HG02870 (cell line): ENCODE data around the gene PRXL2C.

Experiments
- ATAC-seq: cut with Tn5 transposase; IDR thresholded peaks from one replicate; pipeline ENCODE4 v1.9.1; 2021; ENCODE audit warnings: mild to moderate bottlenecking, moderate library complexity; ENCODE audit not compliant: unreplicated experiment

The PRXL2C gene

DNA sequence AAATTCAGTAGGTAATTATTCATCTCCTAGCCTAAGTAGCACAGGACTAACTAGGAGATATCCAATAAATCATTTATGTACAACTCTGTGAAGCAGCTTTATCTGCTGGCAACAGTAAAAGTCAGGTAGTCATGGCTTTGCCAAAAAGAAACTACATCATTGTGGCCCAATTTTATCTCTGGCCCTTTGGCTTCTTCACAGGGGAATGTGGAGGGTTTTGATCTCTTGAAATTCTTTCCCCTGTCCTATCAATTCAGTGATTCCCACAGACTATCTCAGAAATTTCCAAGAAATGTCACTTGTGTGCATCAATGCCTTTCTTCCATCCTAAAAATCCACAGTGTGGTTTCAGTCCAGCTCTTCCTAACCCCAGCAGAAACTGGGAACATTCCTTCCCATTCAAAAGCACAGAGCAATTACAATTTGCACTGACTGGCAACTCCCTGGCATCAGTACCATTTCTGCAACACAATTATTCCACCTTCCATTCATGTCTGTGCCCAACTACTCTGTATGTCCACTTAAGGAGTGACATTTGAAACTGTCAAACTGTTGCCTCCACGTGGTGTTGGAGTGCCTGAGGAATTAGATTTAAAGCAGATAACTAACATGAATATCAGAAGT lies 42.0 kb downstream of the PRXL2C start:
- no peak for ATAC-seq

DNA sequence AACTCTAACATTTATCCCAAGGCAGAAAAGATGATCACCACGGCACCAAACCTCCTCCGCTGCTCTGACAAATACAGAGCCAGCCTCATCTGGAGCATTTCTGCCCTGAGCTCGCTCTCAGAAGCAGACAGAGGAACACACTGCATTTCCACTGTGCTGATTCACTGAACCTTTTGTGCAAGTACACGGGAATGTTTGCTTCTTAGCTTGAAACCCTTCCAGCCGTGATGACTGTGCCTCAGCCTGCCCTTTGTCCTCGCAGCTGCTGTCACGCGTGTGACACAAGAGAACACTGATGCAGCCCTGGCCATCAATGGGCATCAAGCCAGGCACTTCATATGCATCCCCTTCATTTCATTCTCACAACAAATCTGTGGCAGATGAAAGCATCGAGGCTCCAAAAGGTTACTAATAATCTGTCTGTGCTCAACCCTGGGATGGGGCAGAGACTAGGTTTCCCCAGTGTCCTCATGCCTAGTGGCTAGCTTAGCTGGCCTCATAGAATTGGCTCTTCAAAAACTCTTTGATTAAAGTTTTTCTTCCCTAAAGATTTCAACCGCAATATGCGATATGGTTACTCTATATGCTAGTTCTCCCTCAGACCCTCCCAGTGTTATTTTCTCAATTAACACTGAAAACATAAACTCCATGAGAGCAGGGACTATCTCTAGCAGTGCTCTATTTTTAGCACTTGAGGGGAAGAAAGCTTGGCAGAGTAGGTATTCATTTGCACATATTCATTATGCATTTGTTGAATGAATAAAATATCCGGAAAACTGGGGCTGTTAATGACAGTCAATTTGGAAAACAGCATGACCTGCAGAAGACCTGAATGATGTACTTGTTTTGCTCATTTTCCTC lies 42.8 kb downstream of the PRXL2C start:
- no peak for ATAC-seq

DNA sequence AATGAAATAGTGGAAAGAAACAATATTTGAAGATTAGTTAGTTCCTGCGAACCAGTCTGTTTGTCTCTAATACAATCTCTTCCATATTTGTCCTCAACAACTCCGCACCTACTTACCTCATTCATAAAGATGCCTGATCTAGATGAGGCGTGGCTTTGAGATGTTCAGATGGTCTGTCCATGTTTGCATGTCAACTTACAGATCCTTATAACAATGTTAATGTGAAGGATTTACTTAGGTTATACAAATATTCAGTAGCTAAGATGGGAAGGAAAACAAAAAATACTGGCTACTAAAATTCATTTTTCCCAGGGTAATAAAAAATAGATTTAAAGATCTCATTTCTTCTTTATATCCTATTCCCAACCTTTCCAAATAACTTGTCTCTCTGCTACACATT lies 43.8 kb downstream of the PRXL2C start:
- ATAC-seq = no peak

DNA sequence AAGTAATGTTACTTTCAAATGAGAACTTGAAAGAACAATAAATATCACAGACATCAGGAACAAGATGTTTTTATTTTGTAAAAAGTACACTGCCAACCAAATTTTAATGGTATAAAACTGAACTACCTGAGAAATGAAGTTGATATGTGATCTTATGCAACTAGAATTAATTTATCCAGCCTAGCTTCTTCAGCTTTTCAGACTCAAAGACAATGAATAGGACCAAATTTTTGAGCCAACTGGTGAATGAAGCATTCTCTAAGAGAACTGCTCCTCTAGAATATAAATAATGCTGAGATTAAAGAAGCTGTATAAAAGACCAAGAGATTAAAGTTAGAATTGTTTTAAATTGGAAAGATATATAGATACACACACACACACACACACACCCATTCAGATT lies 45.4 kb downstream of the PRXL2C start:
- no peak for ATAC-seq

DNA sequence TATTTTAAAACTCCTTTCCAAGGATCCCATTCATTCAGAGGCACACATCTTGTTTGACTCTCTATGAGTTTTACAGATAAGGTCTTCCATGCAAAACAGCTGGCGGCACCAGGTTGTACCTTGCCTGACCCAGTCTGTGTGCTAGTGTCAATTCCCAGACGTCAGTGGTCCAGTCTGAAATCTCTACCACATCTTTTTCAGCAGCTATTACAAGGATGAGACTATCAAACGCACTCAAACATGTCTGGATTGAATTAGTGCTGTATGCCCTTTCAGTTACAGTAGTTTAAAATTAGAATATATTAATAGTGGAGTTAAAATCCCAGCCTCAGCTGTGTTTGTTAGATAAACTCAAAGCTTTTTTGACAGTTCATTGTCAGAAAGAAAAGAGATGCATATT lies 47.1 kb downstream of the PRXL2C start:
- no peak for ATAC-seq

DNA sequence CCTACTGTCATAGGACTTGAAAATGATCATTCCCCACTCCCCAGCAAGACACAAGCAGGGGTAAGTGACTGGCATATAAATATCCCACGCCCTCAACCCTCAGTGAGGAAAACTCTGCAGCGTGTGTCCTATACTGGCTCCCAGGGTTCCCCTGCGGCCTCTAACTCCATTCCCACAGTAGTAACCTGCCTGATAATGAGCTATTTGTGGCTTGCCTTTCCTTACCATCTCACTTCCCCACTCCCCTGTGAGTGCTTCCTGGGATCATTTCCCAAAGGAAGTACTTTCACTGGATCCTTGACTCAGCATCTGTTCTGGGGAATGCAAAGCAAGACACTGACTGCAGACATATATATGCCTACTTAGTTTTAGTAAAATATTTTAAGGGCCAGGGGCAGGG lies 49.8 kb downstream of the PRXL2C start:
- ATAC-seq = no peak

DNA sequence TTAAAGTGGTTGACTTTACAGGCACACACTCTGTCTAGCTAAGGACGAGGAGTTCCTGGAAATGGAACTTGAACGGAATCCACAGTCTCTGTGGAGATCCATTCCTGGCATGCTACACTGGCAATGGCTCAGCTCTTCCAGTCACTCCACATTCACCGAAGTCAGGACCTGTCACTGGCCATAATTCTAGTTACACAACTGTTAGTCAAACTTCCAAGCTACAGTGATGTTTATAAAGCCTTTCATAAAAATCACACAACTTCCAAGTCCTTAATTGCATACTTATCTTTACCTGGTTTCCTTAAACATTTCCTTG lies 51.2 kb downstream of the PRXL2C start:
- no peak for ATAC-seq

DNA sequence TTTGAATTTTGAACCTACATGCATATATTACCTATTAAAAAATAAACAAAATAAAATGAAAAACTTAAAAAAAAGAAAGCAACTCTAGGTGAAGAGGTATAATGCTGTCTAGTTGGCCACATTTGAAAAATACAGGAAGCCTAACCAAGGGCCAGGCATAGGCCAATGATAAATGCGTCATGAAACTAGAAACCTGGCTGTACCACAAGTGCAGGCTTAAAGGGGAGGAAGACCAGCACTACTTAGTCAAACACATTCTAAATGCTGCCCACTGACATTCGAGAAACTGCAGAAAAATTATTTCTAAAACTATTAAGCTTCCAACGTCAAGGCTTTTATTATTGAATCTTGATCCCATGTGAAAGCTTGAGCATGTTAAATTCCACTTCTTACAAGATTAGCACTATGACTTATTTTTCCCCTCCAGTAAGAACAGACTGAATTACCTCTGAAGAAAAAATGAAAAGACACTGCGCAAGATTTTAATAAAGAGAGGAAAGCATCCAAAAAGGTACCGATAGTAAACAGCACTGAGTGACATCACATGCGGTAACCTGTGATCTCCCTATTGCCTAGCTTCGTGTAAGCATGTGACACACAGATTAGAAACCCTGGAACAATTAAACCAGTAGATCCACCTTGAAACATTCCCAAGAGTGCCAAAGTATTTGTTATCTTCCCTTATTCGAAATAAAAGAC lies 51.7 kb downstream of the PRXL2C start:
- ATAC-seq = no peak

DNA sequence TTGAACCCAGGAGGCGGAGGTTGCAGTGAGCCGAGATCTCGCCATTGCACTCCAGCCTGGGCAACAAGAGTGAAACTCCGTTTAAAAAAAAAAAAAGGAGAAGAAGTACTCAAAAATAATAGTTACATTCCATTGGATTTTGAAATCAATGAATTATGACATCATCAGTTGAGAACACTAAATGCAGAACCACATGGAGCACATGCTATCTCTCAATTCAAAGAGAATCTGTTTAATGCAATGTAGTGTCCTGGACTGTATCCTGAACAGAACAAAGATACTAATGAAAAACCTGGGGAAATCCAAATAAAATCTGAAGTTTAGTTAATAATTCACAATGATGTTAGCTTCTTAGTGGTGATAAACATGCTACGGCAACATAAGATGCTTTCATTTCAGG lies 55.8 kb downstream of the PRXL2C start:
- no peak for ATAC-seq

DNA sequence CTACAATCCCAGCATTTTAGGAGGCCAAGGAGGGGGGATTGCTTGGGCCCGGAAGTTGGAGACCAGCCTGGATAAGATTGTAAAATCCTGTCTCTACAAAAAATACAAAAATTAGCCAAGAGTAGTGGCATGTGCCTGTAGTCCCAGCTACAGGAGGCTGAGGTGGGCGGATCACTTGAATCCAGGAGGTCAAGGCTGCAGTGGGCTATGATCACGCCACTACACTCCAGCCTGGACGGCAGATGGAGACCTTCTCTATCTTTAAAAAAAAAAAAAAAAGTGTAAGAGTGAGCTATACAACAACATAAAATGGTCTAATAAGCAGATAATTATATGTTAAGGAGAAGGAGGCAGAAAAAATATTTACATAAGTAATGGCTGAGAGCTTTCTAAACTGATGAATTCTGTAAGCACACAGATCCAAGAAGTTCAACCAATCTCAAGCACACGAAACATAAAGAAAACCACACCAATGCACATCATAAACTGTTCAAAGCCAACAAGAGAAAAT lies 58.5 kb downstream of the PRXL2C start:
- no peak for ATAC-seq
